Trophoblast cell (in vitro differentiated cells and primary cell): ENCODE measurements around the gene CACNA2D3.
A peak's percentile ranks its signal among the peaks of the same experiment; 100 is the strongest.

Experiments used
- DNase-seq, 2 donors: peaks; one replicate each; pipeline ENCODE4 v3.0.0-alpha.2; 2016
- H2AFZ ChIP-seq: 2 replicates; pipeline ENCODE4 v1.6.1; 2013; ENCODE audit warnings: low read length, moderate library complexity, mild to moderate bottlenecking; ENCODE audit not compliant: insufficient read depth, poor library complexity
- H2AK5ac ChIP-seq: 2 replicates; pipeline ENCODE4 v1.6.1; 2013; ENCODE audit warnings: mild to moderate bottlenecking, low read length
- H2BK120ac ChIP-seq: 2 replicates; pipeline ENCODE4 v1.6.1; 2013; ENCODE audit warnings: low read length, mild to moderate bottlenecking, moderate library complexity; ENCODE audit not compliant: insufficient read depth, poor library complexity
- H2BK12ac ChIP-seq: 2 replicates; pipeline ENCODE4 v1.6.1; 2013; ENCODE audit warnings: mild to moderate bottlenecking, low read length, moderate library complexity
- H2BK5ac ChIP-seq: 2 replicates; pipeline ENCODE4 v1.6.1; 2013; ENCODE audit warnings: low read length, low read depth, moderate library complexity, mild to moderate bottlenecking; ENCODE audit not compliant: poor library complexity
- H3K14ac ChIP-seq: 2 replicates; pipeline ENCODE4 v1.6.1; 2013; ENCODE audit warnings: mild to moderate bottlenecking, low read length
- H3K18ac ChIP-seq: 2 replicates; pipeline ENCODE4 v1.6.1; 2013; ENCODE audit warnings: mild to moderate bottlenecking, low read length
- H3K23ac ChIP-seq: 2 replicates; pipeline ENCODE4 v1.6.1; 2013; ENCODE audit warnings: low read length
- H3K27ac ChIP-seq: 2 replicates; pipeline ENCODE4 v1.5.1; 2013; ENCODE audit warnings: low read depth, mild to moderate bottlenecking, inconsistent platforms, low read length, moderate library complexity
- H3K27me3 ChIP-seq: 2 replicates; pipeline ENCODE4 v1.6.1; 2013; ENCODE audit warnings: inconsistent platforms, mild to moderate bottlenecking, low read length, moderate library complexity; ENCODE audit not compliant: insufficient read depth
- H3K36me3 ChIP-seq, 2 experiments: 1 replicate in 1 of 2; 2 replicates in 1 of 2; pipeline ENCODE4 v1.6.1; 2013; ENCODE audit warnings: low read length in 2 of 2, mild to moderate bottlenecking in 2 of 2, moderate library complexity in 1 of 2; ENCODE audit not compliant: insufficient read depth in 2 of 2, control insufficient read depth in 1 of 2
- H3K4ac ChIP-seq: 2 replicates; pipeline ENCODE4 v1.6.1; 2013; ENCODE audit warnings: low read depth, mild to moderate bottlenecking, low read length, moderate library complexity
- H3K4me1 ChIP-seq, 2 experiments: 1 replicate in 1 of 2; 2 replicates in 1 of 2; pipeline ENCODE4 v1.6.1; 2013; ENCODE audit warnings: low read length in 2 of 2, mild to moderate bottlenecking in 2 of 2, moderate library complexity in 1 of 2; ENCODE audit not compliant: insufficient read depth in 2 of 2, control insufficient read depth in 1 of 2
- H3K4me2 ChIP-seq: 2 replicates; pipeline ENCODE4 v1.6.1; 2013; ENCODE audit warnings: inconsistent platforms, mild to moderate bottlenecking, low read length, moderate library complexity
- H3K4me3 ChIP-seq: 2 replicates; pipeline ENCODE4 v1.5.1; 2013; ENCODE audit warnings: mild to moderate bottlenecking, low read depth, low read length, inconsistent platforms
- H3K79me1 ChIP-seq: one replicate; pipeline ENCODE4 v1.6.1; 2013; ENCODE audit warnings: low read length
- H3K79me2 ChIP-seq: 2 replicates; pipeline ENCODE4 v1.6.1; 2013; ENCODE audit warnings: low read length, mild to moderate bottlenecking; ENCODE audit not compliant: control insufficient read depth, insufficient read depth, poor library complexity
- H3K9ac ChIP-seq: 2 replicates; pipeline ENCODE4 v1.6.1; 2013; ENCODE audit warnings: mild to moderate bottlenecking, low read length
- H3K9me3 ChIP-seq: 2 replicates; pipeline ENCODE4 v1.6.1; 2013; ENCODE audit warnings: low read depth, mild to moderate bottlenecking, control low read depth, inconsistent platforms, low read length; ENCODE audit not compliant: insufficient read depth
- H4K12ac ChIP-seq: 2 replicates; pipeline ENCODE4 v1.6.1; 2013; ENCODE audit warnings: low read depth, mild to moderate bottlenecking, low read length, moderate library complexity
- H4K8ac ChIP-seq: 2 replicates; pipeline ENCODE4 v1.6.1; 2013; ENCODE audit warnings: low read depth, mild to moderate bottlenecking, low read length, moderate library complexity
- H4K91ac ChIP-seq: one replicate; pipeline ENCODE4 v1.6.1; 2013; ENCODE audit warnings: low read depth, mild to moderate bottlenecking, low read length, moderate library complexity
- WGBS: extraction: QIAGEN DNeasy Blood & Tissue Kit; methylation state at CpG from one replicate; pipeline ENCODE4 v1.1.7; 2013; ENCODE audit warnings: missing lambda C conversion rate; ENCODE audit not compliant: insufficient read length, insufficient coverage; ENCODE audit errors: extremely low coverage; 5-methylcytosine and 5-hydroxymethylcytosine counted together

Gene CACNA2D3

DNA sequence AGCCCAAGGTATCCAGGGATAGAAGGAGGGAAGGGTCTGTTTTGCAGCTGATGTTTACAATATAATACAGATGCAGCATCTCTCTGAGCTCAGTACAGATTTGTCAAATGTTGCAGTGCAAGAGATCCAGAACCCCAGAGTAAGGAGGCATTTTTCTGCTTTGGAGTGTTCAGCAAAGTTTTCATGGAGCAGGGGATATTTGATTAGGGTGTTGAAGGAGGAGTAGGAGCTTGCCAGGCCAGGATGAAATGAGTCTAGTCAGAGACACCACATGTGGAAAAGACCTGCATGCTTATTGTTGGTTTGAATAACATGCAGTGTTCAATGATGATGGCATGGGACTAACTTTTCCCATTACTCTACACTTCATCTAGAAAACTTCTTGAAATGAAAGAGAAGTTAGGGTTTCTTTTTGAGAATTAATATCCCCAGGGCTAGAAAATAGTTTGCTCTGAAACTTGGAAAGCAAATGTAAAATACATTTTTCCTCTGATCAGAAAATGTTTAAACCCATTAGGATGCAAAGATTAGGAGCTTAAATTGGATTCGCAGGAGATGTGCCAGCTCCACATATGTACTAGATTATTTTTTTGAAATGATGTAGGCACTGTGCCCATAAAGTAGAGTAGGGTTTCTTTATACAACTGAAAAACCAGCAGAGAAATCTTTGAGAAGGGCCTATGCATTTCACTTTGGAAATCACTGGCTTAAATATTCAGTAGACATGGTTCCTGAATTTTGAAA lies 243.8 kb downstream of the CACNA2D3 start:
- no peak overlapping the region for H4K91ac ChIP-seq
- H3K9ac ChIP-seq: peak overlapping the region; percentile 25

DNA sequence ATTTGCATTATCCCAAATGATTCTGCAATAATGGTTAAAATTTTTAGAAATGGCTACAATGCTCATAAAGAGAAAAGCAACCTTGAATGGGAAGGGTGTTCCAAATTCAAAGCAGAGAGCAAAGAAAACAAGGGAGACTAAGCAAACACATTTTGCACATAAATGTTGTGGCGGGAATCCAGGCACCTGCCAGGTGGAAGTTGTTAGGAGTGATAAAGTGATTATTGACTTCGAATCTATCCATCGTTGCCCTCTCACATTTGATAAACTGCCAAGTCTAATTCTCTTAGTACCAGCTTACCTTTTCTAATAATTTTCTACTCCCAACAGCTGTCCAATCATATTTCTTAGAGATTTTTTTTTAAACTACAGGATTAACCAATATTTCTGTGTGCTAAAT lies 244.5 kb downstream of the CACNA2D3 start:
- Histone ChIP-seq H3K4me2 (no peak overlapping the region), H3K27me3 (no peaks in the 10 kb centered on the region), H2BK120ac (no peak overlapping the region), H3K4me3 (no peak overlapping the region), H2BK5ac (no peak overlapping the region), H3K79me2 (no peaks in the 10 kb centered on the region), H2AFZ (no peak overlapping the region), H3K4ac (no peak overlapping the region), H2BK12ac (no peak overlapping the region), H2AK5ac (no peak overlapping the region), H3K27ac (no peak overlapping the region), H3K79me1 (no peaks in the 10 kb centered on the region), H3K23ac (no peak overlapping the region), H4K91ac (no peak overlapping the region), H3K9me3 (no peaks in the 10 kb centered on the region), H4K8ac (no peak overlapping the region), H3K9ac (no peak overlapping the region), H4K12ac (no peak overlapping the region), H3K4me1 (no peaks in the 10 kb centered on the region), H3K36me3 (no peaks in the 10 kb centered on the region), H3K14ac (no peak overlapping the region), H3K18ac (no peak overlapping the region)
- no peak for DNase-seq
- no CpG with 5 or more reads among the region's 3 CpGs for WGBS

More for the DNA sequence above, 243.8 kb downstream of the CACNA2D3 start:
- no CpG with 5 or more reads among the region's 1 CpG for WGBS
- H4K12ac ChIP-seq: no peak overlapping the region
- H3K4ac ChIP-seq: no peak overlapping the region
- no peaks in the 10 kb centered on the region for H3K9me3 ChIP-seq
- no peak overlapping the region for H2BK120ac ChIP-seq
- H2BK5ac ChIP-seq: no peak overlapping the region
- no peak overlapping the region for H3K18ac ChIP-seq
- H3K4me1 ChIP-seq: no peaks in the 10 kb centered on the region
- no peak overlapping the region for H2AFZ ChIP-seq
- H3K23ac ChIP-seq: no peak overlapping the region
- no peak overlapping the region for H2BK12ac ChIP-seq
- H3K27ac ChIP-seq: no peak overlapping the region
- no peak overlapping the region for H3K4me2 ChIP-seq
- no peak overlapping the region for H3K4me3 ChIP-seq
- no peak overlapping the region for H3K14ac ChIP-seq
- no peaks in the 10 kb centered on the region for H3K36me3 ChIP-seq
- H3K79me1 ChIP-seq: no peaks in the 10 kb centered on the region
- no peaks in the 10 kb centered on the region for H3K79me2 ChIP-seq
- H4K8ac ChIP-seq: no peak overlapping the region
- no peak overlapping the region for H2AK5ac ChIP-seq
- DNase-seq: no peak
- no peaks in the 10 kb centered on the region for H3K27me3 ChIP-seq

DNA sequence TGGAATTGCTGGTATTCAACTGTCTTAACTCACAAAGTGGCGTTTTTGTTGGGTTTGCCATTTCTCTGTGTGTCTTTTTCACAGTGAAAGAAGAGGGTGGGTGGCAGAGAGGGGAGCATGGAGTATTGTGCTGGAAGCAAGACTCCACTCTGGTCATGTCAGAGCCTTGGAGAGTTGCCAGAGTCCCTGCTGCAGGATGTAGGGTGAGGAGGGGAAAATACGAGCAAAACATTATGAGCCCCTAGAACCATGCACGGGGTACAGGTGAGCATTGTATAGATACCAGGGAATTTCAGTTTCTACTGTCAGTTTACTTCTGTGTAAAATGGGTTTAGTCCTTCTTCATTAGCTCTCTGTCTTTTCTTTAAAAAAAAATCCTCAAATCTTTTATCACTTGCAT lies 249.9 kb downstream of the CACNA2D3 start:
- H3K4me2 ChIP-seq: no peak overlapping the region
- WGBS: no CpG with 5 or more reads among the region's 3 CpGs

DNA sequence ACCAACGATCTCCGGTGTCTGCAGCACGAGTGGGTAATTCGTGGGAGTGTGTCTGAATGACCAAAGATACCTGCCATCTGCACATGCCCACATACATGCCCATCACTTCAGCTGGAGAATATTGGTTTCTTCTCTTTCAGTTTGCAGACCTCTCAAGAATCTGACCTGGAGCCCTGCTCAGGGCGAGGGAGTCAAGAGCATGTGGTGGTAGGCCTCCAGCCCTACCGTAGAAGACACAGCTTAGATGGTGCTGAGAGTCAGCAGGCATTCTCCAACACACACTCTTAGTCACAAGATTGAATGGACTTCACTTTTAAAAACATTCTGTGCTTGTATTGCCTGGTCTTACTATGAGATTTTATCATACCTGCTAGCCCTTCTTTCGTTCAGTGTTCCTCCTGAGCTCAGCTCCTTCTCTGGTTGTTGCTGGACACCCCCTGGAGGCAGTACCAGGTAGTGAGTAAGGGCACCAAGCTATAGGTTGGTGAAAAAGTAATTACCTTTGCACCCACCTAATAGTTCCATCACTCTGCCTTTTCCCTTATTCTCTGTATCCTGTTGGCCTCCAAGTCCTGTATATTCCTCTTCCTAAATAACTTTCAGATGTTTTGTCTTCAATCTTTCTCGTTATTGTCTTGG lies 252.0 kb downstream of the CACNA2D3 start:
- Histone ChIP-seq H3K9me3 (no peaks in the 10 kb centered on the region), H4K12ac (no peak overlapping the region), H3K9ac (no peak overlapping the region), H3K23ac (no peak overlapping the region), H3K14ac (no peak overlapping the region), H3K79me2 (no peaks in the 10 kb centered on the region), H2BK120ac (no peak overlapping the region), H4K91ac (no peak overlapping the region), H2BK5ac (no peak overlapping the region), H3K36me3 (no peaks in the 10 kb centered on the region), H4K8ac (no peak overlapping the region), H3K18ac (no peak overlapping the region), H2BK12ac (no peak overlapping the region), H2AK5ac (no peak overlapping the region), H3K27ac (no peak overlapping the region), H3K27me3 (no peaks in the 10 kb centered on the region), H3K4me1 (no peaks in the 10 kb centered on the region), H3K79me1 (no peaks in the 10 kb centered on the region), H2AFZ (no peak overlapping the region), H3K4ac (no peak overlapping the region), H3K4me3 (no peak overlapping the region), H3K4me2 (no peak overlapping the region)
- no CpG with 5 or more reads among the region's 8 CpGs for WGBS
- DNase-seq: peak in 1 of 2 donors; percentile 29

More for the DNA sequence above, 249.9 kb downstream of the CACNA2D3 start:
- no peaks in the 10 kb centered on the region for H3K9me3 ChIP-seq
- H4K91ac ChIP-seq: no peak overlapping the region
- no peaks in the 10 kb centered on the region for H3K36me3 ChIP-seq
- no peak for DNase-seq
- H3K79me2 ChIP-seq: no peaks in the 10 kb centered on the region
- no peak overlapping the region for H2AK5ac ChIP-seq
- no peak overlapping the region for H4K8ac ChIP-seq
- no peaks in the 10 kb centered on the region for H3K79me1 ChIP-seq
- no peak overlapping the region for H2BK5ac ChIP-seq
- H2BK120ac ChIP-seq: no peak overlapping the region
- H2BK12ac ChIP-seq: no peak overlapping the region
- H3K18ac ChIP-seq: no peak overlapping the region
- H3K23ac ChIP-seq: no peak overlapping the region
- no peaks in the 10 kb centered on the region for H3K4me1 ChIP-seq
- no peak overlapping the region for H4K12ac ChIP-seq
- H2AFZ ChIP-seq: no peak overlapping the region
- H3K14ac ChIP-seq: no peak overlapping the region
- H3K27ac ChIP-seq: no peak overlapping the region
- H3K4ac ChIP-seq: no peak overlapping the region
- no peak overlapping the region for H3K9ac ChIP-seq
- H3K4me3 ChIP-seq: no peak overlapping the region
- H3K27me3 ChIP-seq: no peaks in the 10 kb centered on the region
